Stimulated activated CD4-positive, alpha-beta T cell treated with anti-CD3 and anti-CD28 coated beads, Interleukin-4, amount 100 ng/mL, for 4 hours (primary cell): ENCODE data around the gene PAK5.

ENCODE experiments used
- DNase-seq, 2 experiments: peaks; one replicate each; pipeline ENCODE4 v3.0.0-alpha.2; 2020

The PAK5 gene

GRCh38 chr20:9838378-9839295 is at the start of gene PAK5:
Gene PAK5 (minus strand): TSS chr20:9839076. CDS start chr20:9644328, 194,748 bp downstream.
- no peak for DNase-seq

GRCh38 chr20:9887706-9888105 is 48.8 kb upstream of the PAK5 start:
- no peak for DNase-seq

- no peak for DNase-seq
These were observed 47.4 kb upstream of the PAK5 start for GRCh38 chr20:9886227-9886626.

GRCh38 chr20:9884666-9885065 is 45.8 kb upstream of the PAK5 start:
- no peak for DNase-seq

GRCh38 chr20:9884061-9884460 is 45.2 kb upstream of the PAK5 start:
- DNase-seq = no peak

GRCh38 chr20:9877932-9878495 is 39.1 kb upstream of the PAK5 start:
- no peak for DNase-seq

GRCh38 chr20:9867196-9867980 is 28.5 kb upstream of the PAK5 start:
- DNase-seq = no peak

- DNase-seq = no peak
These were observed 13.7 kb upstream of the PAK5 start for GRCh38 chr20:9852566-9852965.

GRCh38 chr20:9839626-9840025 is 750 bp upstream of the PAK5 start:
- no peak for DNase-seq

GRCh38 chr20:9838035-9838377 is 870 bp downstream of the PAK5 start:
- no peak for DNase-seq

- DNase-seq = no peak
These were observed 1.2 kb downstream of the PAK5 start for GRCh38 chr20:9837634-9838033.

- DNase-seq = no peak
These were observed 3.6 kb downstream of the PAK5 start for GRCh38 chr20:9835302-9835701.

- DNase-seq = no peak
These were observed 7.8 kb downstream of the PAK5 start for GRCh38 chr20:9831032-9831431.

GRCh38 chr20:9829835-9830234 is 9.0 kb downstream of the PAK5 start:
- no peak for DNase-seq

GRCh38 chr20:9817654-9818053 is 21.2 kb downstream of the PAK5 start:
- DNase-seq = no peak

- DNase-seq = no peak
These were observed 23.2 kb downstream of the PAK5 start for GRCh38 chr20:9815632-9816031.

- DNase-seq = no peak
These were observed 28.1 kb downstream of the PAK5 start for GRCh38 chr20:9810738-9811137.

- no peak for DNase-seq
These were observed 29.6 kb downstream of the PAK5 start for GRCh38 chr20:9809271-9809670.

GRCh38 chr20:9808166-9808565 is 30.7 kb downstream of the PAK5 start:
- no peak for DNase-seq

GRCh38 chr20:9807136-9807535 is 31.7 kb downstream of the PAK5 start:
- DNase-seq = no peak

- no peak for DNase-seq
These were observed 38.5 kb downstream of the PAK5 start for GRCh38 chr20:9800421-9800820.

GRCh38 chr20:9794831-9795230 is 44.0 kb downstream of the PAK5 start:
- DNase-seq = no peak

- DNase-seq = no peak
These were observed 46.2 kb downstream of the PAK5 start for GRCh38 chr20:9792674-9793073.

GRCh38 chr20:9789131-9789530 is 49.7 kb downstream of the PAK5 start:
- no peak for DNase-seq
